ENCODE data around the gene TMEM31.

Gene TMEM31

GRCh38 chrX:103737696-103738095 lies 27.0 kb downstream of the TMEM31 start:
- no peaks in the 10 kb centered on the region for H3K4me1 ChIP-seq (ENCODE audit: insufficient read depth, low read length)
- no peaks in the 10 kb centered on the region for H3K27me3 ChIP-seq (ENCODE audit: insufficient read depth, low read length, poor library complexity)
- no peak overlapping the region for H3K4me2 ChIP-seq (ENCODE audit: insufficient read depth, low read length)
- H3K27ac ChIP-seq (ENCODE audit: low read length) = no peak overlapping the region
- no peak overlapping the region for H2AFZ ChIP-seq (ENCODE audit: low read depth, low read length)
- H4K20me1 ChIP-seq (ENCODE audit: insufficient read depth, low read length) = no peaks in the 10 kb centered on the region
- H3K9me3 ChIP-seq (ENCODE audit: insufficient read depth, low read length, severe bottlenecking) = no peaks in the 10 kb centered on the region
- no peak overlapping the region for H3K4me3 ChIP-seq (ENCODE audit: low read depth in 1 of 2, low read length in 2 of 2)
- DNase-seq = no peak
- no peak overlapping the region for H3K9ac ChIP-seq (ENCODE audit: low read depth, low read length)
- no peaks in the 10 kb centered on the region for H3K36me3 ChIP-seq (ENCODE audit: insufficient read depth, low read length)
- H3K79me2 ChIP-seq (ENCODE audit: insufficient read depth, low read length) = no peaks in the 10 kb centered on the region
- no peak for TF ChIP-seq EZH2 (IDR thresholded peaks at IDR 0.05; ENCODE audit: borderline replicate concordance, low read depth, low read length, severe bottlenecking)
- no peak for TF ChIP-seq CTCF (IDR thresholded peaks at IDR 0.05; ENCODE audit: borderline replicate concordance, extremely low read depth, low read length, poor library complexity, severe bottlenecking)
- no peak for ATAC-seq (ENCODE audit: insufficient read depth, low read depth)

- no peak for DNase-seq
- H3K4me3 ChIP-seq (ENCODE audit: low read depth in 1 of 2, low read length in 2 of 2) = no peak overlapping the region
- no peak overlapping the region for H2AFZ ChIP-seq (ENCODE audit: low read depth, low read length)
- H3K4me1 ChIP-seq (ENCODE audit: insufficient read depth, low read length) = no peaks in the 10 kb centered on the region
- H3K36me3 ChIP-seq (ENCODE audit: insufficient read depth, low read length) = no peaks in the 10 kb centered on the region
- H3K27ac ChIP-seq (ENCODE audit: low read length) = no peak overlapping the region
- H3K4me2 ChIP-seq (ENCODE audit: insufficient read depth, low read length) = no peak overlapping the region
- no peak for TF ChIP-seq CTCF (IDR thresholded peaks at IDR 0.05; ENCODE audit: borderline replicate concordance, extremely low read depth, low read length, poor library complexity, severe bottlenecking)
- no peak for TF ChIP-seq EZH2 (IDR thresholded peaks at IDR 0.05; ENCODE audit: borderline replicate concordance, low read depth, low read length, severe bottlenecking)
- H3K9me3 ChIP-seq (ENCODE audit: insufficient read depth, low read length, severe bottlenecking) = no peaks in the 10 kb centered on the region
- no peak overlapping the region for H3K9ac ChIP-seq (ENCODE audit: low read depth, low read length)
- H4K20me1 ChIP-seq (ENCODE audit: insufficient read depth, low read length) = no peaks in the 10 kb centered on the region
- no peak for ATAC-seq (ENCODE audit: insufficient read depth, low read depth)
- no peaks in the 10 kb centered on the region for H3K79me2 ChIP-seq (ENCODE audit: insufficient read depth, low read length)
- no peaks in the 10 kb centered on the region for H3K27me3 ChIP-seq (ENCODE audit: insufficient read depth, low read length, poor library complexity)
Observed at GRCh38 chrX:103739421-103739820, 28.7 kb downstream of the TMEM31 start.

GRCh38 chrX:103741879-103742278 lies 31.2 kb downstream of the TMEM31 start:
- ATAC-seq (ENCODE audit: insufficient read depth, low read depth) (no peak), DNase-seq (no peak)
- Histone ChIP-seq H3K4me1 (ENCODE audit: insufficient read depth, low read length) (no peaks in the 10 kb centered on the region), H3K27ac (ENCODE audit: low read length) (no peak overlapping the region), H3K79me2 (ENCODE audit: insufficient read depth, low read length) (no peaks in the 10 kb centered on the region), H3K4me3 (ENCODE audit: low read depth in 1 of 2, low read length in 2 of 2) (no peak overlapping the region), H3K9ac (ENCODE audit: low read depth, low read length) (no peak overlapping the region), H4K20me1 (ENCODE audit: insufficient read depth, low read length) (no peaks in the 10 kb centered on the region), H2AFZ (ENCODE audit: low read depth, low read length) (no peak overlapping the region), H3K4me2 (ENCODE audit: insufficient read depth, low read length) (no peak overlapping the region), H3K36me3 (ENCODE audit: insufficient read depth, low read length) (no peaks in the 10 kb centered on the region), H3K9me3 (ENCODE audit: insufficient read depth, low read length, severe bottlenecking) (no peaks in the 10 kb centered on the region), H3K27me3 (ENCODE audit: insufficient read depth, low read length, poor library complexity) (no peaks in the 10 kb centered on the region)
- TF ChIP-seq CTCF (IDR thresholded peaks at IDR 0.05; ENCODE audit: borderline replicate concordance, extremely low read depth, low read length, poor library complexity, severe bottlenecking) (no peak), EZH2 (IDR thresholded peaks at IDR 0.05; ENCODE audit: borderline replicate concordance, low read depth, low read length, severe bottlenecking) (no peak)

GRCh38 chrX:103742339-103742738 lies 31.6 kb downstream of the TMEM31 start:
- Histone ChIP-seq H3K36me3 (ENCODE audit: insufficient read depth, low read length) (no peaks in the 10 kb centered on the region), H3K79me2 (ENCODE audit: insufficient read depth, low read length) (no peaks in the 10 kb centered on the region), H3K4me2 (ENCODE audit: insufficient read depth, low read length) (no peak overlapping the region), H3K4me1 (ENCODE audit: insufficient read depth, low read length) (no peaks in the 10 kb centered on the region), H3K9me3 (ENCODE audit: insufficient read depth, low read length, severe bottlenecking) (no peaks in the 10 kb centered on the region), H3K9ac (ENCODE audit: low read depth, low read length) (no peak overlapping the region), H4K20me1 (ENCODE audit: insufficient read depth, low read length) (no peaks in the 10 kb centered on the region), H3K27ac (ENCODE audit: low read length) (no peak overlapping the region), H3K4me3 (ENCODE audit: low read depth in 1 of 2, low read length in 2 of 2) (no peak overlapping the region), H2AFZ (ENCODE audit: low read depth, low read length) (no peak overlapping the region), H3K27me3 (ENCODE audit: insufficient read depth, low read length, poor library complexity) (no peaks in the 10 kb centered on the region)
- DNase-seq (no peak), ATAC-seq (ENCODE audit: insufficient read depth, low read depth) (no peak)
- TF ChIP-seq CTCF (IDR thresholded peaks at IDR 0.05; ENCODE audit: borderline replicate concordance, extremely low read depth, low read length, poor library complexity, severe bottlenecking) (no peak), EZH2 (IDR thresholded peaks at IDR 0.05; ENCODE audit: borderline replicate concordance, low read depth, low read length, severe bottlenecking) (no peak)
